NCI-H2196 treated with DMSO at 0.1 percent for 48 hours (cell line): ENCODE results near the gene IFI27.
"Not testable (repeated sequence)": the region's sequence is repeated elsewhere in the genome, so short reads cannot be mapped to it uniquely, and the experiment has no call there.

Source experiments
- DNase-seq: peaks from one replicate; lab custom pipeline; 2025; ENCODE audit not compliant: unreplicated experiment; lab: John Stamatoyannopoulos, UW

IFI27 gene

GRCh38 chr14:94110552-94111181, at the start of gene IFI27:
Gene IFI27, plus strand, starts transcription at chr14:94110736.
- no peak for DNase-seq

- DNase-seq: no peak
These were observed 48.1 kb upstream of the IFI27 start for GRCh38 chr14:94062344-94062940.

DNA sequence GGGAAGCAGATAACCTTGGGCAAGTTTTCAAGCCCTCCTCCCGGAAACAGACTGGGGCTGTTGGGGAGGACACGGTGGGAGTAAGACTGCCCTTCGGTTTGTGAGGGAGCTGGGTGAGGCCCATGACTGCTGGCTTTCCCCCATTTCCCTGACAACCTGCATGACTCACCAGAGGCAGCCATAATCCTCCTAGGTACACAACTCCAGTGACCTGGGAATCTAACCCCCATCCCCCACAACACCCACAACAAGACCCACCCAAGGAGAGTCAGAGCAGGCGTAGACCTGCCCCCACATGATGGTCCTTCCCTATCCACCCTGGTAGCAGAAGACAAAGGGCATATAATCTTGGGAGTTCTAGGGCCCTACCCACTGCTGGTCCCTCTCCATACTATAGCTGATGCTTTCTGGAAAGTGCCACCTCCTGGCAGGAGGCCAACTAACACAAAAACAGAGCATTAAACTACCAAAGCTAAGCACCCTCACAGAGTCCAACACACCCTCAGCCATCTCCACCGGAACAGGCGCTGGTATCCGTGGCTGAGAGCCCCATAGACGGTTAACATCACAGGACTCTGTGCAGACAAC, 44.4 kb upstream of the IFI27 start:
- no peak for DNase-seq

- not testable (repeated sequence) for DNase-seq
These were observed 38.5 kb upstream of the IFI27 start for GRCh38 chr14:94072076-94072475.

- DNase-seq: no peak
These were observed 36.0 kb upstream of the IFI27 start for GRCh38 chr14:94074534-94074933.

DNA sequence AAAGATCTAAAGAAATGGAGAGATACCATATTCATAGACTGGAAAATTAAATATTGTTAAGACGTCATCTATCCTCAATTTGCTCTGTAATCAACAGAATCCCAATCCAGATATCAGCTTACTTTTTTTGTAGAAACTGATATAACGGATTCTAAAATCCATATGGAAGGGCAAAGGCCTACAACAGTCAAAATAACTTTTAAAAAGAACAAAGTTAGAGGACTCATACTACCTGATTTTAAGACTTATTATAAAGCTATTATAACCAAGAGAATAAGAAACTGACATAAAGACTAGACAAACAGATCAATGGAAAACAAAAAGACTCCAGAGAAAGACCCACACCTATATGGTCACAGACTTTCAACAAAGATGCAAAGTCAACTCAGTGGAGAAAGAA, 35.5 kb upstream of the IFI27 start:
- DNase-seq: no peak

- DNase-seq: no peak
These were observed 33.3 kb upstream of the IFI27 start for GRCh38 chr14:94077111-94077821.

DNA sequence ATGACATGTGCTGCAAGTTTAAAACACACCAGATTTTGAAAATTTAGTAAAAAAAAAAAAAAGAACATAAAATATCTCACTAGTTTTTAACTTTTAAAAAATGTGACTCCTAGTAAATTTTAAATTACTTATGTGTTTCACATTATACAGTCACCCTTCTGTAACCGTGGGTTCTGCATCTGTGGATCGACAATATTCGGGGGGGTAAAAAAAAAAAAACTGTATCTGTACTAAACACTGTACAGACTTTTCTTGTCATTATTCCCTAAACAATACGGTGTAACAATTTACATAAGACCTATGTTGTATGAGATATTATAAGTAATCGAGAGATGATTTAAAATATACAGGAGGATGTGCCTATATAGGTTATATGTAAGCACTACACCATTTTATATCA, 32.7 kb upstream of the IFI27 start:
- DNase-seq: no peak

DNA sequence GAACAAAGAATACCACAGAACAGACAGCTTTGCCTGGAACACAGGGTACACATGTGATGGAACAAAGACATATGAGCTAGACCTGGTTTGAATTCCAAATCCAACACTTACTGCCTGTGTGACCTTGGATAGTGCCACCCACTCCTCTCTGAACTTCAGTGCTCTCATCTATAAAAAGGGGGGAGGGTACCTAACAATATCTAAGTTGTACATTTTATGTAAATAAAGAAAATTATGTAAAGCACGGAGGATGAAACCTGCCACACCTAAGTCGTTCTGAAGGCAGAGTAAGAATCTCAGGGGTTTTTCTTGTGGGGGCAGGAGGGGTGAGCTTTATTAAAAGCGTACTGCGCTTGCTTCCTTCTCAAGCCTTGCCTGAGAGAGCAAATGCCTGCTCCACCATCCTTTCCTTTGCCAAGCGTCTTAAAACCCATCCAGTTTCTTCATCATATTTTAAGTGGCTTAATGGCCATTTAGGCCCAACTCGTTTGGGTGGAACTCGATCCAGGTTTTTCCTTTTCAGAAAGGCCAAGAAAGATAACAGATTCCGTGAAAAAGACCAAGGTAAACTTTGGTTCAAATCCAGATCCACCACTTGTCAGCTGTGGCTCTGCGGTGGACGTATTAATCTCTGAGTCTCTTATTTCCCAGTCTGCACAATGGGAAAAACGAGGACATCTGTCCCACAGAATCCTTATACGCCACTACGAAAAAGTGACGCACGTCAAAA, 30.5 kb upstream of the IFI27 start:
- DNase-seq: no peak

GRCh38 chr14:94080621-94081385, 29.7 kb upstream of the IFI27 start, which contains the start of the genes DDX24 and IFI27L1:
Gene DDX24, minus strand, starts transcription at chr14:94081202. Its CDS starts 1,460 bp downstream, at chr14:94079742.
Gene IFI27L1, plus strand, starts transcription at chr14:94081310. Its CDS starts 15,628 bp downstream, at chr14:94096938.
- peak; percentile 40 for DNase-seq

DNA sequence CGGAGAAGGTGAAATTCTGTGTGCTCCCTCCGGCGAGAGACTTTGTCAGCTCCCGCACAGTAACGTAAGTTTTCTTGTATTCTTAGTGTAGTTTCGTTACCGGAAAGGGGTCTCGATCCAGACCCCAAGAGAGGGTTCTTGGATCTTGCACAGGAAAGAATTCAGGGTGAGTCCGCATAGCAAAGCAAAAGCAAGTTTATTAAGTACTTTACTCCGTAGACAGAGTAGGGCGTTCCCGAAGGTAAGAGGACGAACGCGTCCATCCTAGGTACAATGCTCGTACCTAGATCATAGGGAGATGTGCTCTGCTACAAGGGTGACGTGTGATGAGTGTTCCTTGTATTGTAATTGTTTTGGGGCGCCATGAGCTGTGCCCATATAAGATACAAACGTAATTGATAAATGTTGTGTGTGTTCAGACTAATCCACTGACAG, 29.1 kb upstream of the IFI27 start:
- no peak for DNase-seq

DNA sequence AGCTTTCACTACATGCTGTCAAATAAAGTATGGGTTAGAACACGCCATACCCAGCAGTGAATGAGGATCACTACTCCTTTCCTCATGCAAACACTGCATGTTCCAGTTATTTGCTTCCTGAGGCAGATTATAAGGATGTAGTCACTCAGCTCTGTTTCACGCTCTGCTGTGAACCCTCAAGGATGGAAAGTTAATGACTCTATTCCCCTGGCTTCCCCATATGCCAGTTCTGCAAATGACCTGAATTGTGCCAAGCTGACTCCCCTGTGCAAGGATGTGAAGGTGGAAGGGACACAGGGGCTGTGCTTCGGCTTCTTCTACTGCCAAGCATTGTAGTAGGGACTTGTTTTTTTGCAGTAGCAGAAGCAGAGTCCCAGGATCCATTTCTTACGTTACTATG, 22.6 kb upstream of the IFI27 start:
- DNase-seq: no peak

GRCh38 chr14:94088516-94088915, 22.0 kb upstream of the IFI27 start:
- DNase-seq: no peak

DNA sequence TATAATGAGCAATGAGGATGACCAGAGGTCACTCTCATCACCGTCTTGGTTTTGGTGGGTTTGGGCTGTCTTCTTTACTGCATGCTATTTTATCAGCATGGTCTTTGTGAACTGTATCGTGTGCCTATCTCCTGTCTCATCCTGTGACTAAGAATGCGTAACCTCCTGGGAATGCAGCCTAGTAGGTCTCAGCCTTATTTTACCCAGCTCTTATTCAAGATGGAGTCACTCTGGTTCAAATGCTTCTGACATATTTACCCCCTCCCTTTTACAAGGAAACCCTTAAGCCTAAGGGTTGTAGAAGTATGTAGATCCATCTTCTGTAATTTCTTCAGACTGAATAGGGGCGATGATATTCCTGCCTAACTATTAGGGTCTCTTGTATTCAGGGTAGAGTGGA, 21.1 kb upstream of the IFI27 start:
- DNase-seq: no peak

DNA sequence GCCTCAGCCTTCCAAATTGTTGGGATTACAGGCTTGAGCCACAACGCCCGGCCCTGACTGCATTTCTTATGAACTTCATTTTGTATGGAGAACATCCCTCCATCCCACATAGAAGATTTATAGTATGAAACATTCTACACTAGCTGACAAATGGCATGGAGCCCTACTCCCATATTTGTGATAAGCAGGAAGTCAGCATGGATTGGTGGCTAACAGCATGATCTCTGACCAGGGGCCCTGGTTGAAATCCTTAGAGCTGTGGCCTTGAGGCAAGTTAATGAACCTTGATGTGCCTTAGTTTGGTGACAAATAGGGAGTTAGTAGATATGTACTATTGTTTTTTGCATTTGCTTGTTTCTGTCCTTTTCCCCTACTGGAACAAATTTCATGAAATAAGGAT, 17.1 kb upstream of the IFI27 start:
- DNase-seq: no peak

DNA sequence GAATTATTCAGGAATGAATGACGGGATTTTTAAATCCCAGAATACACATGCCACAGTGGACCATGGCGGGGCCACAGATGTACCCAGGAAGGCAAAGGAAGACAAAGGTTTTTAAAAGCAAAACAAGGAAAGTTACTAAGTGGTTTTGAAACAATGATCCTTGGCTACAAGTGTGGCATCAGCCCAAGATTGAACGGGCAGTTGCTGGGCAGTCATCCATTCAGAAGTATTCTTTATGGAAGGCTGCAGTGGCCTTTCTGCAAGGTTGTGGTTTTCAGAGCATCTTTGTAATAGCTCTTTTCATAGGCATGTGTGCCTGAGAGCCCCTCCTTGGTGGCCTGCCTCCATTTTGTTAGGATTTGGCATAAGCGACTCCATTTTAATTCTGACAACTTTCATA, 13.4 kb upstream of the IFI27 start:
- DNase-seq: no peak

DNA sequence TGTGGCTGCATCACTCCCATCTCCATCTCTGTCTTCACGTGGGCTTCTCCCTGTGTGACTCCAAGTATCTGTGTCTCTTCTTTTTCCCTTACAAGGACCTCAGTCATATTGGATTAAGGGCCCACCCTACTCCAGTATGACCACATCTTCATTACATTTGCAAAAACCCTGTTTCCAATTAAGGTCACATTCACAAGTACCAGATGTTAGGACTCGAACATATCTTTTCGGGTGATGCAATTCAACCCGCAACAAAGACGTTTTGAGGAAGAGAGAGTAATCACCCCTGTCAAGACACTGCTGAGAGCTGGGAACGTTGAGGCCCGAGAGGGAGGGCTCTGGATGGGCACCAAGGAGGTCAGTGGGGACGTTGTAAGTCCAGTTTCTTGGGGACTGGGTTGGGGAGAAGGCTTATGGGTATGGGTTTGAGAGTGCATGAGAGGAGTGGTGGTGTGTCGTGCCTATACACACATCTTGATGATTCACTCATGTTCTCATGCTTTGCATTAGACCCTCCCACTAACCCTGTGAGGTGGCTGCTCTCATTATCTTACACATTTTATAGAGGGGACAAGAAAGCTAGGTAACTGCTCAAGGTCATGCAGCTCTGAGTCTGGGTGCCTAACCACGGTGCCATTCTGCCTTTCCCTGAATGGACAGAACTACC, 12.1 kb upstream of the IFI27 start:
- no peak for DNase-seq

- no peak for DNase-seq
These were observed 11.5 kb upstream of the IFI27 start for GRCh38 chr14:94099006-94099405.

GRCh38 chr14:94100847-94101246, 9.7 kb upstream of the IFI27 start:
- no peak for DNase-seq

GRCh38 chr14:94101748-94102147, 8.8 kb upstream of the IFI27 start:
- no peak for DNase-seq
